ENCODE measurements around the gene SLC7A6.

DNA sequence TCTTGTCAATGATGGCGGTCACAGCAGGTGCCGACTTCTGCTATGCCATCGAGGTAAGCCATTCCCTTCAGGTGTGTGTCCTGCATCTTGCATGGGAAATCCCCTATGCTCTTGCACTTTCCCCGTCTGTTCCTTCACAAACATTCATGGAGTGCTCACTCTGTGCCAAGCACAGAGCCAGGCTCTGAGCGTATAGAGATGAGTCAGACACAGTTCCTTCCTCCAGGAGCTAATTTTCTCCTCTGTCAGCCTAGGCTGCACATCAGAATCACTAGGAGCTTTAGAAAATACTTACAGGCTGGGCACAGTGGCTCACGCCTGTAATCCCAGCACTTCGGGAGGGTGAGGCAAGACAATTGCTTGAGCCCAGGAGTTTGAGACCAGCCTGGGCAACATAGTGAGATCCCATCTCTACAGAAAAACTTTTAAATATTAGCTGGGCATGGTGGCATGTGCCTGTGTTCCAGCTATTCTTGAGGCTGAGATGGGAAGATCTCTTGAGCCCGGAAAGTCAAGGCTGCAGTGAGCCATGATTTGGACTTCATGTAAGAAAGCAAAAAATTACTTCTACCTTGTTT lies 60.5 kb downstream of the SLC7A6 start:
- TF ChIP-seq, protein P1, sequence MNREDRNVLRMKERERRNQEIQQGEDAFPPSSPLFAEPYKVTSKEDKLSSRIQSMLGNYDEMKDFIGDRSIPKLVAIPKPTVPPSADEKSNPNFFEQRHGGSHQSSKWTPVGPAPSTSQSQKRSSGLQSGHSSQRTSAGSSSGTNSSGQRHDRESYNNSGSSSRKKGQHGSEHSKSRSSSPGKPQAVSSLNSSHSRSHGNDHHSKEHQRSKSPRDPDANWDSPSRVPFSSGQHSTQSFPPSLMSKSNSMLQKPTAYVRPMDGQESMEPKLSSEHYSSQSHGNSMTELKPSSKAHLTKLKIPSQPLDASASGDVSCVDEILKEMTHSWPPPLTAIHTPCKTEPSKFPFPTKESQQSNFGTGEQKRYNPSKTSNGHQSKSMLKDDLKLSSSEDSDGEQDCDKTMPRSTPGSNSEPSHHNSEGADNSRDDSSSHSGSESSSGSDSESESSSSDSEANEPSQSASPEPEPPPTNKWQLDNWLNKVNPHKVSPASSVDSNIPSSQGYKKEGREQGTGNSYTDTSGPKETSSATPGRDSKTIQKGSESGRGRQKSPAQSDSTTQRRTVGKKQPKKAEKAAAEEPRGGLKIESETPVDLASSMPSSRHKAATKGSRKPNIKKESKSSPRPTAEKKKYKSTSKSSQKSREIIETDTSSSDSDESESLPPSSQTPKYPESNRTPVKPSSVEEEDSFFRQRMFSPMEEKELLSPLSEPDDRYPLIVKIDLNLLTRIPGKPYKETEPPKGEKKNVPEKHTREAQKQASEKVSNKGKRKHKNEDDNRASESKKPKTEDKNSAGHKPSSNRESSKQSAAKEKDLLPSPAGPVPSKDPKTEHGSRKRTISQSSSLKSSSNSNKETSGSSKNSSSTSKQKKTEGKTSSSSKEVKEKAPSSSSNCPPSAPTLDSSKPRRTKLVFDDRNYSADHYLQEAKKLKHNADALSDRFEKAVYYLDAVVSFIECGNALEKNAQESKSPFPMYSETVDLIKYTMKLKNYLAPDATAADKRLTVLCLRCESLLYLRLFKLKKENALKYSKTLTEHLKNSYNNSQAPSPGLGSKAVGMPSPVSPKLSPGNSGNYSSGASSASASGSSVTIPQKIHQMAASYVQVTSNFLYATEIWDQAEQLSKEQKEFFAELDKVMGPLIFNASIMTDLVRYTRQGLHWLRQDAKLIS (CRISPR knock-in tag; IDR thresholded peaks at IDR 0.05), result no peak
- TF ChIP-seq BORCS8-MEF2B (CRISPR knock-in tag; IDR thresholded peaks at IDR 0.05), result no peak
- TF ChIP-seq, protein P2, sequence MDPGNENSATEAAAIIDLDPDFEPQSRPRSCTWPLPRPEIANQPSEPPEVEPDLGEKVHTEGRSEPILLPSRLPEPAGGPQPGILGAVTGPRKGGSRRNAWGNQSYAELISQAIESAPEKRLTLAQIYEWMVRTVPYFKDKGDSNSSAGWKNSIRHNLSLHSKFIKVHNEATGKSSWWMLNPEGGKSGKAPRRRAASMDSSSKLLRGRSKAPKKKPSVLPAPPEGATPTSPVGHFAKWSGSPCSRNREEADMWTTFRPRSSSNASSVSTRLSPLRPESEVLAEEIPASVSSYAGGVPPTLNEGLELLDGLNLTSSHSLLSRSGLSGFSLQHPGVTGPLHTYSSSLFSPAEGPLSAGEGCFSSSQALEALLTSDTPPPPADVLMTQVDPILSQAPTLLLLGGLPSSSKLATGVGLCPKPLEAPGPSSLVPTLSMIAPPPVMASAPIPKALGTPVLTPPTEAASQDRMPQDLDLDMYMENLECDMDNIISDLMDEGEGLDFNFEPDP (CRISPR knock-in tag; conservative IDR thresholded peaks at IDR 0.05), result no peak
- TF ChIP-seq MAZ (IDR thresholded peaks at IDR 0.05; ENCODE audit: borderline replicate concordance, low read depth, low read length), result no peak
- no peak for TF ChIP-seq MAZ (CRISPR knock-in tag; IDR thresholded peaks at IDR 0.05; ENCODE audit: low read depth)
- TF ChIP-seq GFI1 (CRISPR knock-in tag; IDR thresholded peaks at IDR 0.05; ENCODE audit: borderline replicate concordance), result no peak
- no peak for TF ChIP-seq POLR2AphosphoS5 (IDR thresholded peaks at IDR 0.05; ENCODE audit: low read depth, low read length)
- TF ChIP-seq MXI1 (IDR thresholded peaks at IDR 0.05; ENCODE audit: borderline replicate concordance, low read depth, low read length), result no peak
